Activated B cell treated with CpG ODN at 0.5 μM for 24 hours (primary cell): ENCODE measurements around the gene PAX2. TPM values are rescaled to one million over a fixed set of nuclear protein-coding genes. Genes with fewer than 3 reads are reported as not detected.

ENCODE experiments used
- ATAC-seq: fragments of 200-7000 bp; cut with Tn5 transposase; one replicate; pipeline ENCODE4 v1.10.0; 2021; ENCODE audit warnings: low read depth, mild to moderate bottlenecking, moderate library complexity
- CTCF ChIA-PET: fragments of 350-600 bp; sonication (Branson Sonifier 250); formaldehyde crosslinking; loops from one replicate; lab custom pipeline; 2021; ENCODE audit warnings: antibody characterized with exemption; lab: Charles Lee
- POLR2A ChIA-PET: fragments of 350-600 bp; sonication (Branson Sonifier 250); formaldehyde crosslinking; loops from one replicate; lab custom pipeline; 2021; ENCODE audit warnings: antibody characterized with exemption; lab: Charles Lee
- DNase-seq: peaks from one replicate; pipeline ENCODE4 v3.0.0; 2022
- H3K27ac Mint-ChIP-seq: one replicate; pipeline ENCODE4 v1.8.0; 2020; ENCODE audit warnings: mixed read lengths
- H3K27me3 Mint-ChIP-seq: one replicate; pipeline ENCODE4 v1.8.0; 2021; ENCODE audit warnings: mixed read lengths
- H3K36me3 Mint-ChIP-seq: one replicate; pipeline ENCODE4 v1.8.0; 2021; ENCODE audit warnings: low read depth, mixed read lengths
- H3K4me1 Mint-ChIP-seq: one replicate; pipeline ENCODE4 v1.8.0; 2021; ENCODE audit warnings: mixed read lengths
- H3K4me3 Mint-ChIP-seq: one replicate; pipeline ENCODE4 v1.8.0; 2020; ENCODE audit warnings: mild to moderate bottlenecking, mixed read lengths
- H3K9me3 Mint-ChIP-seq: one replicate; pipeline ENCODE4 v1.8.0; 2020; ENCODE audit warnings: mixed read lengths
- CTCF ChIP-seq: fragments of 200-600 bp; IDR thresholded peaks from one replicate; pipeline ENCODE4 v1.8.0; 2022; ENCODE audit warnings: antibody characterized with exemption, mild to moderate bottlenecking
- intact Hi-C: fragments of 100-400 bp; cut with micrococcal nuclease; formaldehyde crosslinking; loops from one replicate; pipeline ENCODE4 v1.15.1; 2024
- total RNA-seq: library from RNA; stranded (reverse); gene quantifications from 2 replicates; pipeline ENCODE4 v1.2.3, GENCODE V29; 2022

Gene PAX2
- total RNA-seq, 1 donor from 2014 or later: not detected

- H3K4me3 Mint-ChIP-seq: no peak overlapping the region
- ChIA-PET CTCF (no interaction called here), POLR2A (no interaction called here)
- H3K27me3 Mint-ChIP-seq: peaks cover 61% of the 10 kb centered on the region
- DNase-seq: no peak
- ATAC-seq: no peak
- no peaks in the 10 kb centered on the region for H3K36me3 Mint-ChIP-seq
- intact Hi-C loops: no loop called here
- H3K4me1 Mint-ChIP-seq: no peaks in the 10 kb centered on the region
- H3K27ac Mint-ChIP-seq: no peak overlapping the region
- H3K9me3 Mint-ChIP-seq: no peaks in the 10 kb centered on the region
- TF ChIP-seq CTCF: no peak
Observed at GRCh38 chr10:100800931-100801330, 55.5 kb downstream of the PAX2 start.

- H3K27ac Mint-ChIP-seq: no peak overlapping the region
- no peaks in the 10 kb centered on the region for H3K4me1 Mint-ChIP-seq
- H3K36me3 Mint-ChIP-seq: no peaks in the 10 kb centered on the region
- CTCF ChIA-PET: no interaction called here
- H3K9me3 Mint-ChIP-seq: no peaks in the 10 kb centered on the region
- no peak for TF ChIP-seq CTCF
- peaks cover 62% of the 10 kb centered on the region for H3K27me3 Mint-ChIP-seq
- POLR2A ChIA-PET: no interaction called here
- ATAC-seq (no peak), DNase-seq (no peak)
- no peak overlapping the region for H3K4me3 Mint-ChIP-seq
- intact Hi-C loops: no loop called here
Observed at GRCh38 chr10:100802196-100802595, 56.8 kb downstream of the PAX2 start.

- ChIA-PET CTCF (no interaction called here), POLR2A (no interaction called here)
- H3K9me3 Mint-ChIP-seq: no peaks in the 10 kb centered on the region
Observed at GRCh38 chr10:100802607-100803006, 57.2 kb downstream of the PAX2 start.

GRCh38 chr10:100803492-100803891 lies 58.1 kb downstream of the PAX2 start:
- Mint-ChIP-seq H3K36me3 (no peaks in the 10 kb centered on the region), H3K9me3 (no peaks in the 10 kb centered on the region), H3K27me3 (peaks cover 67% of the 10 kb centered on the region), H3K4me1 (peaks cover 3% of the 10 kb centered on the region), H3K4me3 (no peak overlapping the region), H3K27ac (no peak overlapping the region)
- POLR2A ChIA-PET: no interaction called here
- DNase-seq: no peak
- intact Hi-C loops: no loop called here
- TF ChIP-seq CTCF: no peak
- CTCF ChIA-PET: no interaction called here
- no peak for ATAC-seq

More at GRCh38 chr10:100802607-100803006, 57.2 kb downstream of the PAX2 start:
- intact Hi-C loops: no loop called here
- Mint-ChIP-seq H3K4me1 (peaks cover 3% of the 10 kb centered on the region), H3K27me3 (peaks cover 63% of the 10 kb centered on the region), H3K36me3 (no peaks in the 10 kb centered on the region), H3K27ac (no peak overlapping the region), H3K4me3 (no peak overlapping the region)
- no peak for TF ChIP-seq CTCF
- DNase-seq (no peak), ATAC-seq (no peak)

GRCh38 chr10:100803908-100804307 lies 58.5 kb downstream of the PAX2 start:
- no peak overlapping the region for H3K27ac Mint-ChIP-seq
- ChIA-PET CTCF (no interaction called here), POLR2A (no interaction called here)
- no peak for TF ChIP-seq CTCF
- ATAC-seq (no peak), DNase-seq (no peak)
- no peaks in the 10 kb centered on the region for H3K9me3 Mint-ChIP-seq
- intact Hi-C loops: no loop called here
- H3K4me1 Mint-ChIP-seq: peaks cover 3% of the 10 kb centered on the region
- no peaks in the 10 kb centered on the region for H3K36me3 Mint-ChIP-seq
- H3K27me3 Mint-ChIP-seq: peaks cover 67% of the 10 kb centered on the region
- no peak overlapping the region for H3K4me3 Mint-ChIP-seq
